H9 (cell line): ENCODE measurements around the gene ZNF20. TPM values are rescaled to one million over a fixed set of nuclear protein-coding genes. Genes with fewer than 3 reads are reported as not detected.

Experiments used
- total RNA-seq: library from RNA; stranded (reverse); gene quantifications from 2 replicates; pipeline ENCODE4 v1.2.1, GENCODE V29; 2021

Gene ZNF20
- total RNA-seq, 1 experiment from 2014 or later, result 5.6 TPM

Other genes starting within 250 kb of the ZNF20 start
- gene ZNF700, start 215.2 kb downstream of the ZNF20 start, total RNA-seq, result 9.3 and 9.9 TPM in 2 replicates
- 0.77 and 1.3 TPM in 2 replicates for gene ZNF763, start 175.3 kb downstream of the ZNF20 start, total RNA-seq
- 1.9 and 2.4 TPM in 2 replicates for gene ZNF433, start 104.7 kb downstream of the ZNF20 start, total RNA-seq
- gene ZNF878, start 87.4 kb downstream of the ZNF20 start, total RNA-seq, result 5.4 and 5.6 TPM in 2 replicates
- 8.7 and 10.0 TPM in 2 replicates for gene ZNF844, start 75.6 kb downstream of the ZNF20 start, total RNA-seq
- gene ZNF625, start 16.4 kb upstream of the ZNF20 start, total RNA-seq, result 28.1 and 30.7 TPM in 2 replicates
- gene ZNF136, start 22.7 kb upstream of the ZNF20 start, total RNA-seq, result 9.8 and 10.8 TPM in 2 replicates
- 6.6 and 6.9 TPM in 2 replicates for gene ZNF44, start 154.5 kb upstream of the ZNF20 start, total RNA-seq
- 1.9 TPM in 2 replicates for gene ZNF563, start 193.3 kb upstream of the ZNF20 start, total RNA-seq
- 3.7 and 4.0 TPM in 2 replicates for gene ZNF442, start 225.3 kb upstream of the ZNF20 start, total RNA-seq